GM18519 (cell line): Measurements from ENCODE around the gene MICAL3.

ENCODE experiments used
- ATAC-seq: cut with Tn5 transposase; IDR thresholded peaks from one replicate; pipeline ENCODE4 v1.9.1; 2021; ENCODE audit warnings: mild to moderate bottlenecking, moderate library complexity; ENCODE audit not compliant: unreplicated experiment, low FRiP score

The MICAL3 gene

DNA sequence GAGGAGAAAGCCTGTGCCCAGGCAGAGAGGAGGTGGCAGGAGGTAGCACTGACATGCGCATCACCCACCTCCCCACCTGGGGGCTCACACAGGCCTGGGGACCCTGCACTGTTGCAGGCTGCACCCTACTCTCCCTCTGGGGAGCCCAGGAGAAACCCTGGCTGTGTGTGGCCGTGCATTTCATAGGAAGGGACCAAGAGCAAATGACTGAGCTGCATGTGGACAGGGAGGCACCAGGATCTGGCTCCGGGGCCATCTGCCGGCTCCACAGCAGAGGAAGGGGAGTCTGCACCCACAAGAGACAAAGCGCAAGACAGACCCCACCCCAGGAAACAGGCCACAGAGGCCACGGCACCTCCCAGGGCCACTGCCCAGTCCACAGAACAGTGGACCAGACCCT is 272.8 kb downstream of the MICAL3 start:
- ATAC-seq = no peak

DNA sequence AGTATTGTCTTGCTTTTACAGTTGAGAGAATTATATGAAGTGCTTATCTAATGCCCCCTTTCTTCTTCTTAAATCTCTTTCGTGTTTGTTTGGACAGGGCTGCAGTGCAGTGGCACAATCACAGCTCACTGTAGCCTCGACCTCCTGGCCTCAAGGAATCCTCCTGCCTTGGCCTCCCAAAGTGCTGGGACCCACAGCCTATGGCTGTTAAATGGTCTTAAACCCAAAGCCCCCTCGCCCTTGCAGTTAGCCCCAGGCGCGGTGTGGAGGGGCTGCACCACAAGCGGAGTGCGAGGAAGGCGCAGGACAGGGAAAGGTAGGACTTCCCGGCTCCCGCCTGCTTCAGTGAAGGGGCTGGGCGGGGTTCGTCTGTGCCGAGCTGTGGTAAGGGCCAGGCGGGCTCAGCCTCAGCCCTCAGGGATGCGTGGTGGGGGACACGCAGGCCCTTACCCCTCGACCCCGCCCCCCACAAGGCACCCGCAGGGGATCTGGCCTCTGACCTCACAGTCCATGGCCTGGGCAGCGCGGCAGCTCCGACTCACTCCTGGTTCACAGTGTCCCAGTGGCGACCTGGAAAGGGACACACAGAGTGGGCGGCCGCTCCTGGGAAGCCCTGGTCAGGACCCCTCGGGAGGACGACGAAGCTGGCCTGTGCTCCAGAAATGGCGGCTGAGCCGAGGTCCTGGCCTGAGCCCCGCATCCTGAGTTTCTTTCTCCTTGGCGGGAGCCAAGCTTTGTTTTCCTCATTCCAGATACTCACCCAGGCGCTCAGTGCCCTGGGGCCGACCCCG is 274.6 kb downstream of the MICAL3 start:
- ATAC-seq = no peak

DNA sequence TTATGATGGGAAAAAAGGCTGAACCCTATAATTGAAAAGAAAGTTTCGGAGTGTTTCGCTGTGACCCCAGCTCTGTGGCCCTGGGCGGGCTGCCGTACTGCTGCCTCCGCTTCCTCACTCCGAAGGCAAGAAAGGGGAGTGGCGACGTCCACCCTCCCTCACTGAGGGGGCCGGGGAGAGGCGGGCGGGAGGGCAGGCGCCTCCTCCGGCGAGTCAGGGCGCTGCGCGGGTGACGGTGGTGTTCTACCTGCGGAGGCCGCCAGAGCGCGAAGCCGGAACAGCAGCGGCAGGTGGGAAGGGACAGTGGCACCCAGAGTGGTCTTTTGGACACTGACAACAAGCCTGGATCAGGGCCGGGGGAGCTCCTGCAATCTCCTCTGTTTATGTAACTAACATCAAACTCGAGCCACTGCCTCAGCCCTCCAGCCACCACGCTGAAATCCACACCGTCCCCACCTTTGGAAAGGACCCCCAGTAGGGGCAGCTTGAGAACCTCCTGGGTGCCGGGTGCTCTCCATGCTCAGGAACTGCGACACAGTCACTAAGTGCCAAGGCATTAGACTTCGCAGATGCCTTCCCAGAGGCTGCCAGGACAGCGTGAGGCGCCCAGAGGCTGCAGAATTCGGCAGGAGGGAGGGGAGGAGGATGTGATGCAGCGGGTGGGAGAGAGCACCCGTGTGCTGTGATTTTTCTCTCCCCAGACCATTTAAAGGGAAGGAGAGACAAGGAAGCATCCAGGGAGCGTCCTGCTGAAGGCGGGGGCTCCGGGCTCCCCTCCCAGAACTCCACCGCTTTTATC is 275.6 kb downstream of the MICAL3 start:
- ATAC-seq = no peak

DNA sequence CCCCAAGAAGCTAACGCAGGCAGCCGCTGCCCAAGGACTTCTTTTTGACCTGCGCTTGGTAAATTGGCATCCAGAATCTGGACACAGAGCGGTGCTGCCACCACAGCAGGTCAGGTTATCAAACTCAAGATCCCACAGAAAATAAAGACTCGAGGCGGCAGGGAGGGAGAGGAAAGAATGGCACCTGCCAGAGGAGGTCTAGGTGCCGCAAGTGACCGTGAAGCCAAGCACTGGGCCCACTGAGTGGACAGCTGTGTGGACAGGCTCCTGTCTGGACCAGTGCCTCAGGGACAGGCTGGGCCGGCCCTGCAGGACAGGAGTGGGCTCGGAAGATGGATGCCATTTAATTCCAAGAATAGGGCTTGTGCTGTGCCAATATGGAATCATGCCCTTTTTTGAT is 277.4 kb downstream of the MICAL3 start:
- no peak for ATAC-seq

DNA sequence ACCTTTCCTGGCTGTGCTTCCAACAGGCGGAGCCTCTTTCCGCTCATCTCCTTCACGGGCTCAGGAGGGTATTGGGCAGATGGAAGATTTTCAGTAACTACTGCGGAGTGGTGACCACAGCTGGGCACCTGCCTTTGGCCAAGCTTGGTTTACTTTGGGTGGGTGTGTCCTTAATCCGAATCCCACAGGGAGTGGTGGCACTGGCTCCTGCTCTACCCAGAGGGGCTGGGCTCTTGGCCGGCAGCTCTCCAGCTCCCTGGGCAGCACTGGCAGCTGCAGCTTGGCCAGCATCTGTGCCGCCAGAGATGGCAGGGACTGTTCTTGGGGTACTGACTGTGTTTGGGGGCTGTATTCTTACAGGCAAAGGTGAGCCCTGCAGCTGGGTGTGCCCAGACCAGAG is 279.9 kb downstream of the MICAL3 start:
- no peak for ATAC-seq

DNA sequence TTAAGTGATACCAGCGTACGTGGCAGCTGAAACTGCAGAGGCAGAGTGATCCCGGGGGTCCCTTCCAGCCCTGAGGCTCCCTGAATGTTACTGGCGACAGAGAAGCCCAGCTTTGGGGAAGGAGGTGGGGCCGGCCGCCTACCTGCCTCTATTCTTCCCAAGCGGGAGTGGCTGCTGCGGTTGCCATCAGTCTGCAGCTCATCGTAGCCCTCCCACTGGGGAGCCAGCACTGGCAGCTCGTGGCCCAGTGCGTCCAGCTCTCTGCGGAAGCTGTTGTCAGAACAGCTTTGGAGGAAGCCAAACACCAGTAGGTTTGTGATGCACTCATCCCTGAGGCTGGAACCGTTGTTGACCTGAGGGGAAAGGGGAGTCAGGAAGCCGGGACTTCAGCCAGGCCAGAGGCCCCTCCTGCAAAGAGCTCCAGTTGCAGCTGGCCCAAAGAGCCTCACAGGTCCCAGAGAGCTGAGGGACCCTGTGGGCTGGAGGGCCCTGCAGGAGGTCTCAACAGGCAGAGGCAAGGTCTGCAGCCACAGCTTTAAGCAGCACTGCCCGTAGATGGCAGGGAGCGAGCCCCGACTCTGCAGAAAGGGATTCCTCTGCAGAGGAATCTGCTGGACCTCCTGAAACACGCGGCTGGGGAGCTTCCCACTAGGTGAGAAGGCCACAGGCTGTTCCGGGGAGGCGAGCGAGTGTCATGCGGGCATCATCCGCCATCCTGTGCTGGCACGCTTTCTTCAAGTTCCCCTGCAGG is 280.5 kb downstream of the MICAL3 start:
- no peak for ATAC-seq

GRCh38 chr22:17742527-17742902 is 281.8 kb downstream of the MICAL3 start:
- ATAC-seq = no peak

GRCh38 chr22:17741866-17742526 is 282.4 kb downstream of the MICAL3 start:
- no peak for ATAC-seq

DNA sequence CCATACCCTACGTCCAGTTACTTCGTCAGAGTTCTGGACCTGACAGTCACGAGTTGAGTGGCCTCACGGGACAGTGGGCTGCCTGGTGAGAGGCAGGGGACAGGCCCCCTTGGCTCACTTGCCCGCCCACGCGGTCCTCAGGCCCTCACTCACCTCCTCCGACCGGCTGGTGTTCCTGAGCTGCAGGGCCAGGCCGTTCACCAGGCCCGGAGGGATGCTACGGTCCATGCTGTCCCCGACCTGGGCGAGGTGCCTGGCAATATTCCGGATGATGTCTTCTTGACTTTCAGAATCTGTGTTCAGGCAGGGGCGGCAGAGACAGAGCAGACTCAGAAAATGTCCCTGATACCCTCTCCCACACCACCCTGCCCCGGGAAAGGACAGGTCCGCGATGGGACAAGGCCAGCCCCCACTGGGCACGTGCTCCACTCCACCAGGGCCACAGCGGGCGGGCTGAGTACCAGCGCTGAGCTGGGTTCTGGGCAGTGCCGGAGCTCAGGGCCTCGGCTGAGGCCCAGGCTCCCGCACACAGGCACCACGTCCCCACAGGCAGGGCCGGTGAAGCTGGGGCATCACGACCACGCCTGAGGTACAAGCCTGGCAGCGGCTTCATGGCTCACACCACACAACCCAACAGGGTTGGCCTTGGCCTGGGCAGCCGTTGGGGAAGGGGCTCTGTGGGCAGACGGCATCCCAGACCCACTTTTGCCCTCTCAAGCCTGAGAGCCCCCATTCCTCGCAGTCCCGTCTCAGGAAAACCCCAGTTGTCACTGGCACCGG is 285.0 kb downstream of the MICAL3 start:
- no peak for ATAC-seq

DNA sequence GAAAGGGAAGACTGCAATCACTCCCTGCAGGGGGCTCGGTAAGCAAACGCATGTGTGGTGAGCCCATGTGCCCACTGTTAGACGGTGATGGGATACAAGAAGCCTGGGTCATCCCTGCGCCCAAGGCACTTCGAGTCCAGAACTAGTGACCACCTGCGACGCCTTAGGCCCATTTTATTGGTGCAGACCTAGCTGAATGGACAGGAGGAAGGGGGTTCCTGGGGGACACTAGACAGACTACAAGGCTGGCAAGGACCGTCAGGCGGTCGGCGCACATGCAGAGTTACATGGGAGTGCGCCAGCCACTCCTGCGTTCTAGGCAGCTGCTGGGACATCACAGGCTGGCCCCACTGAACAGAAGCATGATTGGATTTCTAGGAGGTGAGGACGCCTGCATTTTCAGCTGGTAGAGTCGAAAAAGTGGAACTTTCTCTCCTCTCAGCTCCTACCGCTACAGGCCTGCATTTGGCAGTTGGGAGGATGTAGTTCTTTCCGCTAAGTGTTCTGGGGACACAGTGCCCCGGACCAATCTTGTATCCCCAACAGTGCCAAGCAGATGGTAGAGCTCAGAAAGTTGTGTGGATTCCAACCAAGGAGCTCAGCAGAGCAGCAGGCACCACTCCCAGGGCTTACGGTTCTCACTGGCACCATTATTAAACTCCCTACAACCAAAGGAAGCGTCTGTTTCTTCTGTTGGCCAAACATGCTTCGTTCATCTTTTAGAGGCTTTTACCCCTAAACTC is 285.8 kb downstream of the MICAL3 start:
- no peak for ATAC-seq
